HG03196 (cell line): ENCODE measurements around the gene CRELD1.
A peak's percentile ranks its signal among the peaks of the same experiment; 100 is the strongest.
"Not testable (repeated sequence)": the region's sequence is repeated elsewhere in the genome, so short reads cannot be mapped to it uniquely, and the experiment has no call there.

Experiments
- ATAC-seq: cut with Tn5 transposase; IDR thresholded peaks from one replicate; pipeline ENCODE4 v1.9.1; 2021; ENCODE audit not compliant: unreplicated experiment

Gene CRELD1

DNA sequence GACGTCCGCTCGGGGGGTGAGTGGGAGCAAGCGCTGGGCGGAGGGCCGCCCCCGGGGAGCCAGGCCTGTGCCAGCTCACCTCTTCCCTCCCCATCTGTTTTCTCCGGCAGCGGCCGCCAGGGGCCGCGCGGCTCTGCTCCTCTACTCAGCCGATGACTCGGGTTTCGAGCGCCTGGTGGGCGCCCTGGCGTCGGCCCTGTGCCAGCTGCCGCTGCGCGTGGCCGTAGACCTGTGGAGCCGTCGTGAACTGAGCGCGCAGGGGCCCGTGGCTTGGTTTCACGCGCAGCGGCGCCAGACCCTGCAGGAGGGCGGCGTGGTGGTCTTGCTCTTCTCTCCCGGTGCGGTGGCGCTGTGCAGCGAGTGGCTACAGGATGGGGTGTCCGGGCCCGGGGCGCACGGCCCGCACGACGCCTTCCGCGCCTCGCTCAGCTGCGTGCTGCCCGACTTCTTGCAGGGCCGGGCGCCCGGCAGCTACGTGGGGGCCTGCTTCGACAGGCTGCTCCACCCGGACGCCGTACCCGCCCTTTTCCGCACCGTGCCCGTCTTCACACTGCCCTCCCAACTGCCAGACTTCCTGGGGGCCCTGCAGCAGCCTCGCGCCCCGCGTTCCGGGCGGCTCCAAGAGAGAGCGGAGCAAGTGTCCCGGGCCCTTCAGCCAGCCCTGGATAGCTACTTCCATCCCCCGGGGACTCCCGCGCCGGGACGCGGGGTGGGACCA is 632 bp upstream of the CRELD1 start:
- ATAC-seq: peak; percentile 69

- ATAC-seq: no peak
Measured at GRCh38 chr3:9934235-9934621, 594 bp downstream of the CRELD1 start.

- ATAC-seq: no peak
Measured at GRCh38 chr3:9934993-9935392, 1.4 kb downstream of the CRELD1 start.

GRCh38 chr3:9935966-9936510 is 2.4 kb downstream of the CRELD1 start:
- no peak for ATAC-seq

DNA sequence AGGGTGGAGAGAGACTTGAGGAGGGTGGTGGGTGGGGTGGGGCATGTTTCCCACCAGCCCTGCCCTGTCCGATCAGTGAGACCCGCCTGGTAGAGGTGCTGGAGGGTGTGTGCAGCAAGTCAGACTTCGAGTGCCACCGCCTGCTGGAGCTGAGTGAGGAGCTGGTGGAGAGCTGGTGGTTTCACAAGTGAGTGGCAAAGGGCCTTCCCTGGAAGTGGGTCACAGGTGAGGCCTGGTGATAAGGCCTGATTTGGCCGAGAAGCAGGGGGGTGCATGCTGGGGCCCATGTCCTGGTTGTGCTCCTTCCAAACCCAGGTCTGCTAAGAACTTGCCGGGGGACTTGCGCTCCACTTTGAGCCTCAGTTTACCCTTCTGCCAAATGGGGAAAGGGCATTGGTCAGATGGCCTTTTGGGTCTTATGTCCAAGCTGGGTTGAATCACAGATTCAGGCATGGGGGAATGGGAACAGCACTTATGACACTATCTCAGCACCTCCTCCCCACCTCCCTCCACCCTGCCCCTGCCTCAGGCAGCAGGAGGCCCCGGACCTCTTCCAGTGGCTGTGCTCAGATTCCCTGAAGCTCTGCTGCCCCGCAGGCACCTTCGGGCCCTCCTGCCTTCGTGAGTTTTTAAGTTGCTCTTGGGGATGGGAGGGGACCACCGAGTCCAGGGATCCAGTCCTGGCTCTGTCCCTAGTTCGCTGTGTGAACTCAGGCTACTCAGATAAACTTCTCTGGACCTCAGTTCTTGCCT is 4.0 kb downstream of the CRELD1 start:
- ATAC-seq: no peak

DNA sequence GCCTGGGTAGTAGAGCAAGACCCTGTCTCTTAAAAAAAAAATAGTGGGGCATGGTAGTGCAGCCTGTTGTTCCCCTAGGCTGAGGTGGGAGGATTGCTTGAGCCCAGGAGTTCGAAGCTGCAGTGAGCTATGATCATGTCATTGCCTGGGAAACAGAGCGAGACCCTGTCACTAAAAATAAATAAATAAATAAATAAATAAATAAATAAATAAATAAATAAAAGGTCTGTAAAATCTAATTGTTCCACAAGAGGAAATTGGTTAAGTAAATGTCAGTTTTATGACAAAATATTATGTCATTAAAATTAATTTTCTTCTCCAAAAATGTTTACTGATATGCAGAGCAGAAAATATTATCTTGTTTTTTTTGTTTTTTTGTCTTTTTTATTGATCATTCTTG is 5.3 kb downstream of the CRELD1 start:
- ATAC-seq: no peak

DNA sequence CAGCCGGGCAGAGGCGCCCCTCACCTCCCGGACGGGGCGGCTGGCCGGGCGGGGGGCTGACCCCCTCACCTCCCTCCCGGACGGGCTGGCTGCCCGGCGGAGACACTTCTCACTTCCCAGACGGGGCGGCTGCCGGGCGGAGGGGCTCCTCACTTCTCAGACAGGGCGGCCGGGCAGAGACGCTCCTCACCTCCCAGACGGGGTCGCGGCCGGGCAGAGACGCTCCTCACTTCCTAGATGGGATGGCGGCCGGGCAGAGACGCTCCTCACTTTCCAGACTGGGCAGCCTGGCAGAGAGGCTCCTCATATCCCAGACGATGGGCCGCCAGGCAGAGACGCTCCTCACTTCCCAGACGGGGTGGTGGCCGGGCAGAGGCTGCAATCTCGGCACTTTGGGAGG is 6.3 kb downstream of the CRELD1 start:
- ATAC-seq: not testable (repeated sequence)

- no peak for ATAC-seq
Measured at GRCh38 chr3:9940746-9941145, 7.1 kb downstream of the CRELD1 start.

GRCh38 chr3:9942164-9942563 is 8.5 kb downstream of the CRELD1 start:
- ATAC-seq: no peak

GRCh38 chr3:9942934-9943690 is 9.5 kb downstream of the CRELD1 start:
- no peak for ATAC-seq

DNA sequence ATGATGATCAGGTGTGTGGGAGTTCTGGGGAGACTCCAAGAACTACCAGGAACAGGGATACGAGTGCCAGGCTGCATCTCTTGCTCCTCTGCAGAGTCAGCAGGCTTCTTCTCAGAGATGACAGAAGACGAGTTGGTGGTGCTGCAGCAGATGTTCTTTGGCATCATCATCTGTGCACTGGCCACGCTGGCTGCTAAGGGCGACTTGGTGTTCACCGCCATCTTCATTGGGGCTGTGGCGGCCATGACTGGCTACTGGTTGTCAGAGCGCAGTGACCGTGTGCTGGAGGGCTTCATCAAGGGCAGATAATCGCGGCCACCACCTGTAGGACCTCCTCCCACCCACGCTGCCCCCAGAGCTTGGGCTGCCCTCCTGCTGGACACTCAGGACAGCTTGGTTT is 10.6 kb downstream of the CRELD1 start:
- no peak for ATAC-seq

GRCh38 chr3:9945358-9945757 is 11.7 kb downstream of the CRELD1 start:
- ATAC-seq: no peak

DNA sequence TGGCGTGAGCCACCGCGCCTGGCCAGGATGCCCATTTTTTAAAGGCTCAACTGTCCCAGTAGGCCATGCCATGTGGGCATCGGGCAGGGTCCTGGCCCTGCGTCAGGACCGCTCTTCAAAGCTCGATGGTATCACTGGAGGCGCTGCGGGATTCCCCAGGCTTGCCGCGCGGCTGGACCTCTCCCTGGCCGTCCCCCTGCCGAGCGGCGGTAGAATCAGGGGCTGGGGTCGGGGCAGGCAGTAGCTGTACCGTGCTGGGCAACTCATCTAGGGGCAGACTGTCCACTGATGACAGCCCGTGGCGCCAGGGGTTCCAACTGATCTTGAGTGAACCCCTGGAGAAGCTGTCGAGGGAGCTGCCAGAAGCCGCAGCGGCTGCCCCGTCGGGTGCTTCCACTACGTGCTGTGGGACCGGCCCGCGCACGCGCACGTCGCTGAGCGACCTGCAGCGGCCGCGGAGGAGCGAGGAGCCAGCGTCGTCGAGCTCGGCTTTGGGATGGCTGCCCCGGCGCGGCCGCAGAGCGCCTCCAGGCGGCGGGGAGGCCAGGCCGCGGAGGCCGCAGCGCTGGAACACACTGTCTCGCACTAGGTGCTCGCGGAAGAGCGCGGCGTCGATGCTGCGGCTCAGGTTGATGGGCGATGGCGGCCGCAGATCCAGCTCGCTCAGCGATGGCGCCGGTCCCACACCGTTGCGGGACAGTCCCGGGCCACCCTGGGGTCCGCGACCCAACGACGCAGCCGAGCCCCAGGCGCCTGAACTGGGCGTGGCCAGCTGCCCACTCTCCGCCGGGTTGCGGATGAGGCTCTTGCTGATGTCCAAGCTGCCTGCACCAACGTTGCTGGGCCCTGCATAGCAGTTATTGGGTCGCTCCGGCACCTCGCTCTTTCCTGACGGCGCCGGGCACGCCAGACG is 12.7 kb downstream of the CRELD1 start:
- peak; percentile 34 for ATAC-seq

DNA sequence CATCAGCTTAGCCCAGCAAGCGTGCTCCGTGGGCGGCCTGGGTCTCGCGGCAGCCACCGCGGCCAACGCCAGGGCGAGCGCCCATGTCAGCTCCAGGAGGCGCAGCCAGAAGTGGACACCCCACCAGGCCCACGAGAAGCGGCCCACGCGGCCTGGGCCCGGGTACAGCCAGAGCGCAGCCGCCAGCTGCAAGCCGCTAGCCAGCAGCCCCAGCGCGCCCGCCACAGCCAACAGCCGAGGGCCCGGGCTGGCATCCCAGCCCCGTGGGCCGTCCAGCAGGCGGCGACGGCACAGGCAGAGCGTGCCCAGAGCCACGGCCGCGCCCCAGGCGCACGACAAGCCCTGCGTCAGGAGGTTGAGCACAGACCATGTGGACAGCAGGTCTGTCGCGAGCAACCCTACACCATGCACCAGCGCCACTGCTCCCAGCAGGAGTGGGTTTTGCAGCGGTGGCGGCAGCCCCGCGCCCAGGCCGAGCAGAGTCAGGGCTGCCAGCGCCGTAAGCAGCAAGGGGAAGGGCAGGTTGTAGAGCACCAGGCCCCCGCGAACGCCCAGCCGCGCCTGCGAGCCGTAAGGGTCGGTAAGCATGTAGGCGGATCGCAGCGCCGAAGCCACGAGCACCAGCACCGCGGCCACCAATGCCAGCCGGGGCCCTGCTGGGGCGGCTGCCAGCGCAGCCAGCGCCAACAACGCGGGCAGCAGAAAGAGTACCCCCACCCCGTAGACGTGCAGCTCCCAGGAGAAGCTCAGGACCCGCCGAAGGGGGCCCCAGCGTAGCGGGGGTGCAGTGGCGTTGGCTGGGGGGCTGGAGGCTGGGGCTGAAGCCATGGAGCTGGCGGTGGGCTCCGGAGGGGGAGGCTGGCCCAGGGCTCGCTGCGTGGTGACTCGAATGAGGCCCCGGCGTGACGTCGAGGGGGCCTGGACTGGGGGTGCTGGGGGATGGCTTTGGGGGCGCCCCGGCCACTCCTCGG is 13.7 kb downstream of the CRELD1 start:
- ATAC-seq: no peak

- ATAC-seq: no peak
Measured at GRCh38 chr3:9948586-9948985, 15.0 kb downstream of the CRELD1 start.

DNA sequence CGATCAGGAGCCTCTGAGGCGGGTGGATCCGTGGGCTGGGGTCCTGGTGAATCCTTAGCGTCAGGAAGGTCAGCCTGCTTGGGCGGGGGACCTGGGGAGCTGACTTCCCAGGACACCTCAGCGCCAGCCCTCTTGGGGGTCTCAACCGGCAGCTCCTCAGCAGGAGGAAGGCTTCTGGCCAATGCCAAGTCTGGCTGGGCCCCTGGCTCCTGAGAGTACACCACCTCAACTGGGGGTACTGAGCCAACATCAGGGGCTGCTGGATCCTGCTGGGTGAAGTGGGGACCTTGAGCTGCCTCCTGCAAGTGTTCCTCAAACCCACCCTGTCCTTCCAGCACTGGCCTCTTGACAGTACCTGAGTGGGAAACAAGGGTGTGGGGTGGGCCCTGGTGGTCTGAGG is 15.5 kb downstream of the CRELD1 start:
- no peak for ATAC-seq

- ATAC-seq: no peak
Measured at GRCh38 chr3:9949626-9950025, 16.0 kb downstream of the CRELD1 start.

DNA sequence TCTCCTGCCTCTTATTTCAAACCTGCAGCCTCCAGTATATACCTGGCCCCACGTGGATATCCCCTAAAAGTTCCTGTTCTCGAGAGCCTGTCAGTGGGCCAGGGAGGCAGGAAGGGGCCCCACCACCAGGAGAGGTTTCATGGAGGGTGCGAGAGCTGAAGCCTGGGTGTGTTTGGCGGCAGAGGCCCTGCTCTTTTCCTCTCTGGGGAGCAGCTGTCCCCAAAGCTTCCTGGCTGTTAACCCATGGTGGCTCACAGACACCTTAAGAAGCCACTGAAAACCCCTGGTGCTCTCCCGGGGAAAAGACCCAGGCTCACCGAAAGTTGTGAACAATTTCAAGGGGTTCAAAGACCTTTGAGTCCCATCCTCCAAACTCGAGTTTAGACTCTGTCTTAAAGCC is 17.5 kb downstream of the CRELD1 start:
- peak; percentile 49 for ATAC-seq

DNA sequence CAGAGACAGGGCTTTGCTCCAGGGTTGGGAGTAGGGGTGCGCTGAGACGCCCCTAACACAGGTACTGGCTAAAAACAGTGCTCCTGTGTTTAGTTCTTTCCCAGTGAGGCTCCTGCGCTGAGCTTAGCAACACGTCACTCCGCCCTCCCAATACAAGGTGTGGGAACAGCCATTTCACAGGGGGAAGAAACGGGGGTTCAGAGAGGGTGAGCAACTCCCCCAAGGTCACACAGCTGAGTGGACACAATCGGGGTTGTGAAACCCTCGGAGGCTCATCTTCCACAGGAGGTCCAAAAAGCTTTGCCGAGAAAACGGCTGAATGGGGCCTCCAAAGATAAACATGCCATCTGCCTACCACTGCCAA is 17.9 kb downstream of the CRELD1 start:
- ATAC-seq: no peak
